ENCODE measurements around the gene SEMA5A.

SEMA5A gene

DNA sequence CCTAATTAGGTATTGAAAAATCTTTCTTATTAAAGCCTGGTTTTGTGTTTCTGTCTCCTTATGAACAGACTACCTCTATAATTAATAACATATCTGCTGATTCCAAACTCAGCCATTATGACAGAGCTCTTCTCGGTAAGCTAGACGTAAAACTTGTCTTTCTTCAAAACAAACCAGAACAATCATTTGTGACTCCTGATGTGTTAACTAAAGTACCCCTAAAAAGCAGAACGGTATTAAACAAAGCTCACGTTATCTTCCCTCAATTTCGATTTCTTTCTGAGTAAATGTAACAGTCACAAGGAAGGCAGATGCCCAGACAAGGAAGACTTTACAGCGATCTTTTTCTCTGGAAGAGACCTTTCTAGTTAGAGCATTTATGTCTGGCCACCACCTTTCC lies 1.8 kb downstream of the SEMA5A start:
- TF ChIP-seq SIN3A (IDR thresholded peaks at IDR 0.05; ENCODE audit: borderline replicate concordance, insufficient read depth, low read length) (no peak), POLR2AphosphoS5 (IDR thresholded peaks at IDR 0.05; ENCODE audit: low read depth, low read length) (no peak), FOXP2 (optimal IDR thresholded peaks at IDR 0.05; ENCODE audit: borderline replicate concordance, extremely low read depth, extremely low read length, insufficient read depth) (no peak), TAF1 (IDR thresholded peaks at IDR 0.05; ENCODE audit: borderline replicate concordance, insufficient read depth, low read length) (no peak)
- TF ChIP-seq, protein P1, sequence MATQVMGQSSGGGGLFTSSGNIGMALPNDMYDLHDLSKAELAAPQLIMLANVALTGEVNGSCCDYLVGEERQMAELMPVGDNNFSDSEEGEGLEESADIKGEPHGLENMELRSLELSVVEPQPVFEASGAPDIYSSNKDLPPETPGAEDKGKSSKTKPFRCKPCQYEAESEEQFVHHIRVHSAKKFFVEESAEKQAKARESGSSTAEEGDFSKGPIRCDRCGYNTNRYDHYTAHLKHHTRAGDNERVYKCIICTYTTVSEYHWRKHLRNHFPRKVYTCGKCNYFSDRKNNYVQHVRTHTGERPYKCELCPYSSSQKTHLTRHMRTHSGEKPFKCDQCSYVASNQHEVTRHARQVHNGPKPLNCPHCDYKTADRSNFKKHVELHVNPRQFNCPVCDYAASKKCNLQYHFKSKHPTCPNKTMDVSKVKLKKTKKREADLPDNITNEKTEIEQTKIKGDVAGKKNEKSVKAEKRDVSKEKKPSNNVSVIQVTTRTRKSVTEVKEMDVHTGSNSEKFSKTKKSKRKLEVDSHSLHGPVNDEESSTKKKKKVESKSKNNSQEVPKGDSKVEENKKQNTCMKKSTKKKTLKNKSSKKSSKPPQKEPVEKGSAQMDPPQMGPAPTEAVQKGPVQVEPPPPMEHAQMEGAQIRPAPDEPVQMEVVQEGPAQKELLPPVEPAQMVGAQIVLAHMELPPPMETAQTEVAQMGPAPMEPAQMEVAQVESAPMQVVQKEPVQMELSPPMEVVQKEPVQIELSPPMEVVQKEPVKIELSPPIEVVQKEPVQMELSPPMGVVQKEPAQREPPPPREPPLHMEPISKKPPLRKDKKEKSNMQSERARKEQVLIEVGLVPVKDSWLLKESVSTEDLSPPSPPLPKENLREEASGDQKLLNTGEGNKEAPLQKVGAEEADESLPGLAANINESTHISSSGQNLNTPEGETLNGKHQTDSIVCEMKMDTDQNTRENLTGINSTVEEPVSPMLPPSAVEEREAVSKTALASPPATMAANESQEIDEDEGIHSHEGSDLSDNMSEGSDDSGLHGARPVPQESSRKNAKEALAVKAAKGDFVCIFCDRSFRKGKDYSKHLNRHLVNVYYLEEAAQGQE (IDR thresholded peaks at IDR 0.05; ENCODE audit: insufficient read depth in 1 of 2, low read depth in 2 of 2, low read length in 2 of 2): no peak

DNA sequence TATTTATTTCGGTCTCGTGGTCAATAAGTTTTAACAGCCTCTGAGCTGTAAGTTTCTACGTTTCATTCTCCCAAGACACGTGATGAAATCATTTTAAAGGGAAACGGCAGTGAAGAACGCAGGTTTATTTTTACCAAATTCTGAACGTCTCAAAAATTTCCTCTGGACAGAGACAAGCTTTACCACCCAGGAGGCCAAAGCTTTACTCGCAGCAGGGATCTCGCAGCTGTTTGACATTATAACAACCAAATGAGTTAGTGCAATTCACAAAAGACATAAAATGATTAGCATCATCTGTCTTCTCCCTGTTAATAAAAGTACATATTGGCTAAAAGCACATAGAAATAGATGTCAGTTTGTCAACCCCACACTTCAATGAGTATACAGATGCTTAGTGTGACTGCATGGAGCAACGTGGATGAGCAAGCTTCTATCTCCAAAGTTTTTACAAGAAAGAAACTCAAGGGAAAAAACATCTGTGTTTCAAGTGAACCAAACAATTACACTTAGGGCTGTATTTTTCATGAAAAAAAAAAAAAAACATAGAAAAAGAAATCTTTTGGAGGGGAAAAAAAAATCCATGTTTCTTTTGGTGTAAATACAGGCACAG lies 2.5 kb downstream of the SEMA5A start:
- TF ChIP-seq FOXP2 (optimal IDR thresholded peaks at IDR 0.05; ENCODE audit: borderline replicate concordance, extremely low read depth, extremely low read length, insufficient read depth): no peak
- no peak for TF ChIP-seq POLR2AphosphoS5 (IDR thresholded peaks at IDR 0.05; ENCODE audit: low read depth, low read length)
- no peak for TF ChIP-seq TAF1 (IDR thresholded peaks at IDR 0.05; ENCODE audit: borderline replicate concordance, insufficient read depth, low read length)
- TF ChIP-seq SIN3A (IDR thresholded peaks at IDR 0.05; ENCODE audit: borderline replicate concordance, insufficient read depth, low read length): no peak
- TF ChIP-seq, protein P1 (IDR thresholded peaks at IDR 0.05; ENCODE audit: insufficient read depth in 1 of 2, low read depth in 2 of 2, low read length in 2 of 2): no peak

DNA sequence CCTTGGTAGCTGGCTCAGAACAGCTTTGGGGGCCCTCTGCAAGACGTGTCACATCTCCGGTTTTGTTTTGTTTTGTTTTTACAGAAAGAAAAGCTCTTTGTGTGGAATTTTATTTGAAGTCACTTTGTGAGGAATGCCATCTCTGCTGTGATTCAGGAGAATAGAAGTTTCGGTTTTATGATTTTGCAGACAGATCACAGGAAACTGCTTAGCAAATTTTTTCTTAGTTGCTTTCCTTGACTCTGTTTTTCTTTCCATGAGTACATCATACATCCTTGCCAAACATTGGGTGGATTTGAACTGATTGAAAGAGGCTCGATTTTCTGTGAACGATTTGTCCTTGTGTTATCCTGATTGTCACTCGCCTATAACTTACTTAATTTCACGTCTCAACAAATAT lies 5.1 kb downstream of the SEMA5A start:
- TF ChIP-seq SIN3A (IDR thresholded peaks at IDR 0.05; ENCODE audit: borderline replicate concordance, insufficient read depth, low read length) (no peak), TAF1 (IDR thresholded peaks at IDR 0.05; ENCODE audit: borderline replicate concordance, insufficient read depth, low read length) (no peak), FOXP2 (optimal IDR thresholded peaks at IDR 0.05; ENCODE audit: borderline replicate concordance, extremely low read depth, extremely low read length, insufficient read depth) (no peak), POLR2AphosphoS5 (IDR thresholded peaks at IDR 0.05; ENCODE audit: low read depth, low read length) (no peak)
- TF ChIP-seq, protein P1 (IDR thresholded peaks at IDR 0.05; ENCODE audit: insufficient read depth in 1 of 2, low read depth in 2 of 2, low read length in 2 of 2): no peak

DNA sequence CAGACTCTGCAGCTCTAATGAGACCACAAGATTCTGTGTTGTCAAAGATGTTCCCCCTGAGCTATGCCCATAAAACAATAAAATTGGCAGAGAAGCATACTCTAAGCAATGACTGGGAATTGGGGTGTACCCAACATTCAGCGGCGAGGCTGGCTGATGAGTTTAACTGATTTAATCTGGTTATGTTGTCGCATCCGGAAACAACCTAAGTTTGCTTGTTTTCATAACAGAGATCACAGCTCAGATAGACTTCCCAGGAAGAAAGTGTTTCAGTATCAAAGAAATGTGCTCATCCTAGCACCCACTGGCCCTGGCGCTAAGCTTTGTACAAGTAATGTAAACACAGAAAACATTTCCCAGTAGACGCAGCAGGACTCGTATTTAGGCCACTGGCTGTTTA lies 7.4 kb downstream of the SEMA5A start:
- TF ChIP-seq, protein P1 (IDR thresholded peaks at IDR 0.05; ENCODE audit: insufficient read depth in 1 of 2, low read depth in 2 of 2, low read length in 2 of 2): no peak
- TF ChIP-seq FOXP2 (optimal IDR thresholded peaks at IDR 0.05; ENCODE audit: borderline replicate concordance, extremely low read depth, extremely low read length, insufficient read depth) (no peak), SIN3A (IDR thresholded peaks at IDR 0.05; ENCODE audit: borderline replicate concordance, insufficient read depth, low read length) (no peak), POLR2AphosphoS5 (IDR thresholded peaks at IDR 0.05; ENCODE audit: low read depth, low read length) (no peak)
